HepG2 (cell line): ENCODE measurements around the gene HID1. TPM values are rescaled to one million over a fixed set of nuclear protein-coding genes. Genes with fewer than 3 reads are reported as not detected.

ENCODE experiments used
- BRCA1 ChIP-seq: sonication (generic); formaldehyde crosslinking; IDR thresholded peaks from 2 replicates; pipeline ENCODE4 v1.4.0; 2020; ENCODE audit warnings: missing genetic modification reagents
- DMTF1 ChIP-seq: sonication (generic); formaldehyde crosslinking; IDR thresholded peaks from 2 replicates; pipeline ENCODE4 v1.4.0; 2020; ENCODE audit warnings: mild to moderate bottlenecking, missing genetic modification reagents
- FOXC1 ChIP-seq: sonication (generic); formaldehyde crosslinking; IDR thresholded peaks from 2 replicates; pipeline ENCODE4 v1.8.0; 2022; ENCODE audit warnings: mild to moderate bottlenecking, missing genetic modification reagents, borderline replicate concordance
- FOXM1 ChIP-seq: sonication (generic); formaldehyde crosslinking; IDR thresholded peaks from 2 replicates; pipeline ENCODE4 v1.5.0; 2020; ENCODE audit warnings: missing genetic modification reagents
- KLF15 ChIP-seq: sonication (generic); formaldehyde crosslinking; IDR thresholded peaks from 2 replicates; pipeline ENCODE4 v1.8.1; 2023; ENCODE audit warnings: borderline replicate concordance, mild to moderate bottlenecking, inconsistent platforms, missing genetic modification reagents, mixed read lengths
- MED1 ChIP-seq: sonication (generic); formaldehyde crosslinking; IDR thresholded peaks from 2 replicates; pipeline ENCODE4 v1.4.0; 2020; ENCODE audit warnings: missing genetic modification reagents
- PAX8 ChIP-seq: sonication (generic); formaldehyde crosslinking; IDR thresholded peaks from 2 replicates; pipeline ENCODE4 v1.8.0; 2022; ENCODE audit warnings: mild to moderate bottlenecking, missing genetic modification reagents, borderline replicate concordance
- REST ChIP-seq, 2 experiments: IDR thresholded peaks; 2 replicates each; pipeline ENCODE4 v1.6.1; 2011 to 2012; ENCODE audit warnings: low read length in 2 of 2, borderline replicate concordance in 1 of 2, low read depth in 1 of 2, mild to moderate bottlenecking in 1 of 2, moderate library complexity in 1 of 2
- RXRA ChIP-seq: sonication (generic); formaldehyde crosslinking; IDR thresholded peaks from 2 replicates; pipeline ENCODE4 v1.5.1; 2020; ENCODE audit warnings: missing genetic modification reagents
- SP140L ChIP-seq: sonication (generic); formaldehyde crosslinking; IDR thresholded peaks from 2 replicates; pipeline ENCODE4 v1.4.0; 2020; ENCODE audit warnings: missing genetic modification reagents, borderline replicate concordance
- ZBTB10 ChIP-seq: sonication (generic); formaldehyde crosslinking; IDR thresholded peaks from 2 replicates; pipeline ENCODE4 v1.4.0; 2020; ENCODE audit warnings: missing genetic modification reagents, borderline replicate concordance
- ZBTB42 ChIP-seq: sonication (generic); formaldehyde crosslinking; IDR thresholded peaks from 2 replicates; pipeline ENCODE4 v1.5.0; 2020; ENCODE audit warnings: mild to moderate bottlenecking, missing genetic modification reagents
- ZNF354B ChIP-seq: sonication (generic); formaldehyde crosslinking; IDR thresholded peaks from 2 replicates; pipeline ENCODE4 v1.8.0; 2022; ENCODE audit warnings: mild to moderate bottlenecking, missing genetic modification reagents
- ZNF841 ChIP-seq: sonication (generic); formaldehyde crosslinking; IDR thresholded peaks from 2 replicates; pipeline ENCODE4 v1.8.1; 2023; ENCODE audit warnings: missing genetic modification reagents, borderline replicate concordance
- polyA plus RNA-seq, 8 experiments: library from polyadenylated mRNA; depleted of rRNA in 3 of 8; stranded (reverse) in 7 of 8; unstranded in 1 of 8; fragments of >200 nt; fragmentation: Illumina TruSeq in 4 of 8; extraction: Trizol in 4 of 8; gene quantifications; 2 replicates each; pipeline versions ENCODE4 v1.2.1 to v1.2.3, GENCODE V29; 2011 to 2016; ENCODE audit warnings: low read depth in 4 of 8, missing spikeins in 1 of 8, mixed read lengths in 1 of 8; ENCODE audit not compliant: insufficient read depth in 1 of 8
- total RNA-seq, 5 experiments: library from RNA; depleted of rRNA; stranded (reverse); fragments of >200 nt; fragmentation: Illumina TruSeq; extraction: Trizol; gene quantifications; 2 replicates each; pipeline ENCODE4 v1.2.3, GENCODE V29; 2016; ENCODE audit warnings: low read depth in 1 of 5
- TF ChIP-seq, protein P1 (sequence below): sonication (generic); formaldehyde crosslinking; IDR thresholded peaks from 2 replicates; pipeline ENCODE4 v1.4.0; 2020; ENCODE audit warnings: mild to moderate bottlenecking, missing genetic modification reagents
- TF ChIP-seq, protein P2 (sequence below): sonication (generic); formaldehyde crosslinking; IDR thresholded peaks from 2 replicates; pipeline ENCODE4 v1.4.0; 2020; ENCODE audit warnings: missing genetic modification reagents

HID1 gene
- total and polyA plus RNA-seq, 2 of the 13 experiments (the other 11 are each of a cell fraction or from before 2014, with no cell fraction given): 2.1 to 10.6 TPM

- peak; percentile 89; the same call in 1 of the 2 replicates for TF ChIP-seq ZBTB42 (CRISPR knock-in tag)
- peak; percentile 74; the same call in 1 of the 2 replicates for TF ChIP-seq SP140L (CRISPR knock-in tag)
- peak; percentile 88 for TF ChIP-seq MED1
- TF ChIP-seq FOXC1 (CRISPR knock-in tag): no peak; the same call in 1 of the 2 replicates
- no peak for TF ChIP-seq BRCA1 (CRISPR knock-in tag)
- peak; percentile 80 for TF ChIP-seq PAX8 (CRISPR knock-in tag)
- no peak for TF ChIP-seq DMTF1 (CRISPR knock-in tag)
- TF ChIP-seq, protein P1, sequence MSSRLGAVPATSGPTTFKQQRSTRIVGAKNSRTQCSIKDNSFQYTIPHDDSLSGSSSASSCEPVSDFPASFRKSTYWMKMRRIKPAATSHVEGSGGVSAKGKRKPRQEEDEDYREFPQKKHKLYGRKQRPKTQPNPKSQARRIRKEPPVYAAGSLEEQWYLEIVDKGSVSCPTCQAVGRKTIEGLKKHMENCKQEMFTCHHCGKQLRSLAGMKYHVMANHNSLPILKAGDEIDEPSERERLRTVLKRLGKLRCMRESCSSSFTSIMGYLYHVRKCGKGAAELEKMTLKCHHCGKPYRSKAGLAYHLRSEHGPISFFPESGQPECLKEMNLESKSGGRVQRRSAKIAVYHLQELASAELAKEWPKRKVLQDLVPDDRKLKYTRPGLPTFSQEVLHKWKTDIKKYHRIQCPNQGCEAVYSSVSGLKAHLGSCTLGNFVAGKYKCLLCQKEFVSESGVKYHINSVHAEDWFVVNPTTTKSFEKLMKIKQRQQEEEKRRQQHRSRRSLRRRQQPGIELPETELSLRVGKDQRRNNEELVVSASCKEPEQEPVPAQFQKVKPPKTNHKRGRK (CRISPR knock-in tag): peak; percentile 74; the same call in 1 of the 2 replicates
- TF ChIP-seq REST (IDR thresholded peaks at IDR 0.05; ENCODE audit: borderline replicate concordance in 1 of 2, low read depth in 1 of 2, low read length in 2 of 2): peak in 1 of 2 experiments; percentile 74; a peak in 2 of 4 replicates
- TF ChIP-seq FOXM1: peak; percentile 84; the same call in 1 of the 2 replicates
- no peak for TF ChIP-seq ZNF841 (CRISPR knock-in tag)
- TF ChIP-seq, protein P2, sequence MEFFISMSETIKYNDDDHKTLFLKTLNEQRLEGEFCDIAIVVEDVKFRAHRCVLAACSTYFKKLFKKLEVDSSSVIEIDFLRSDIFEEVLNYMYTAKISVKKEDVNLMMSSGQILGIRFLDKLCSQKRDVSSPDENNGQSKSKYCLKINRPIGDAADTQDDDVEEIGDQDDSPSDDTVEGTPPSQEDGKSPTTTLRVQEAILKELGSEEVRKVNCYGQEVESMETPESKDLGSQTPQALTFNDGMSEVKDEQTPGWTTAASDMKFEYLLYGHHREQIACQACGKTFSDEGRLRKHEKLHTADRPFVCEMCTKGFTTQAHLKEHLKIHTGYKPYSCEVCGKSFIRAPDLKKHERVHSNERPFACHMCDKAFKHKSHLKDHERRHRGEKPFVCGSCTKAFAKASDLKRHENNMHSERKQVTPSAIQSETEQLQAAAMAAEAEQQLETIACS (CRISPR knock-in tag): peak; percentile 49
- TF ChIP-seq ZNF354B (CRISPR knock-in tag): no peak
- peak; percentile 94 for TF ChIP-seq ZBTB10 (CRISPR knock-in tag)
- peak; percentile 92 for TF ChIP-seq RXRA (CRISPR knock-in tag)
- TF ChIP-seq KLF15: peak; percentile 85
Observed at GRCh38 chr17:75012346-75013091, 40.0 kb upstream of the HID1 start, which contains the start of gene MRPL58 (continued).
